ENCODE measurements around the gene OTUD5.

- TF ChIP-seq YY1 (IDR thresholded peaks at IDR 0.05; ENCODE audit: insufficient read depth, insufficient read length) (no peak), ZNF274 (IDR thresholded peaks at IDR 0.05; ENCODE audit: low read depth, low read length) (no peak)
These were observed 58.4 kb downstream of the OTUD5 start for GRCh38 chrX:48899078-48899410.

Measured in NT2/D1 (cell line).